SK-N-SH treated with all-trans-retinoic acid at 6 μM for 48 hours (cell line): Measurements from ENCODE around the gene NOS2.
"Not testable (repeated sequence)": the region's sequence is repeated elsewhere in the genome, so short reads cannot be mapped to it uniquely, and the experiment has no call there.

ENCODE experiments used
- ATAC-seq: fragments of 200-7000 bp; cut with Tn5 transposase; 3 replicates; pipeline ENCODE4 v1.9.1; 2020; ENCODE audit warnings: mild to moderate bottlenecking, moderate library complexity
- ARNTL ChIP-seq: fragments of 450-650 bp; formaldehyde crosslinking; IDR thresholded peaks from 2 replicates; pipeline ENCODE4 v1.5.0; 2020; ENCODE audit warnings: low read depth, mild to moderate bottlenecking, moderate library complexity, borderline replicate concordance
- BACH2 ChIP-seq: fragments of 250-450 bp; sonication (Bioruptor Pico); IDR thresholded peaks from 2 replicates; pipeline ENCODE4 v1.9.0; 2021; ENCODE audit warnings: mild to moderate bottlenecking, borderline replicate concordance
- CREB5 ChIP-seq: fragments of 250-450 bp; sonication (Bioruptor Pico); IDR thresholded peaks from 2 replicates; pipeline ENCODE4 v1.5.1; 2020; ENCODE audit warnings: low read depth, mild to moderate bottlenecking, moderate library complexity
- CSDC2 ChIP-seq: fragments of 250-450 bp; sonication (Bioruptor Pico); IDR thresholded peaks from 2 replicates; pipeline ENCODE4 v1.5.0; 2020; ENCODE audit warnings: mild to moderate bottlenecking, moderate library complexity
- CSRNP3 ChIP-seq: fragments of 250-450 bp; sonication (Bioruptor Pico); IDR thresholded peaks from 2 replicates; pipeline ENCODE4 v1.5.1; 2021; ENCODE audit warnings: mild to moderate bottlenecking, moderate library complexity
- ESRRG ChIP-seq: fragments of 250-450 bp; sonication (Bioruptor Pico); IDR thresholded peaks from 2 replicates; pipeline ENCODE4 v1.6.1; 2021; ENCODE audit warnings: mild to moderate bottlenecking
- GLIS3 ChIP-seq: fragments of 250-450 bp; sonication (Bioruptor Pico); IDR thresholded peaks from 2 replicates; pipeline ENCODE4 v1.5.0; 2020; ENCODE audit warnings: mild to moderate bottlenecking, moderate library complexity
- ISL1 ChIP-seq: fragments of 250-450 bp; sonication (Bioruptor Pico); IDR thresholded peaks from 2 replicates; pipeline ENCODE4 v2.1.2; 2022; ENCODE audit warnings: mild to moderate bottlenecking, moderate library complexity
- OSR1 ChIP-seq: fragments of 250-450 bp; sonication (Bioruptor Pico); IDR thresholded peaks from 2 replicates; pipeline ENCODE4 v1.8.0; 2022; ENCODE audit warnings: moderate library complexity, mild to moderate bottlenecking, inconsistent platforms
- PATZ1 ChIP-seq: fragments of 250-450 bp; sonication (Bioruptor Pico); IDR thresholded peaks from 2 replicates; pipeline ENCODE4 v1.8.0; 2020; ENCODE audit warnings: mild to moderate bottlenecking, moderate library complexity, borderline replicate concordance
- PPARA ChIP-seq: fragments of 250-450 bp; sonication (Bioruptor Pico); IDR thresholded peaks from 2 replicates; pipeline ENCODE4 v1.5.0; 2020; ENCODE audit warnings: mild to moderate bottlenecking, borderline replicate concordance
- RARB ChIP-seq: fragments of 250-450 bp; sonication (Bioruptor Pico); IDR thresholded peaks from 2 replicates; pipeline ENCODE4 v1.8.0; 2021; ENCODE audit warnings: mild to moderate bottlenecking, moderate library complexity
- SNAI2 ChIP-seq: fragments of 250-450 bp; sonication (Bioruptor Pico); IDR thresholded peaks from 2 replicates; pipeline ENCODE4 v1.5.0; 2020; ENCODE audit warnings: mild to moderate bottlenecking, moderate library complexity
- TOX ChIP-seq: fragments of 250-450 bp; sonication (Bioruptor Pico); IDR thresholded peaks from 2 replicates; pipeline ENCODE4 v1.8.0; 2021; ENCODE audit warnings: mild to moderate bottlenecking, moderate library complexity, borderline replicate concordance
- TSHZ2 ChIP-seq: fragments of 250-450 bp; sonication (Bioruptor Pico); IDR thresholded peaks from 2 replicates; pipeline ENCODE4 v1.5.0; 2020; ENCODE audit warnings: mild to moderate bottlenecking, moderate library complexity
- ZC3H10 ChIP-seq: fragments of 250-450 bp; sonication (Bioruptor Pico); IDR thresholded peaks from 2 replicates; pipeline ENCODE4 v1.5.1; 2021; ENCODE audit warnings: mild to moderate bottlenecking, moderate library complexity
- ZFP3 ChIP-seq: fragments of 250-450 bp; sonication (Bioruptor Pico); IDR thresholded peaks from 2 replicates; pipeline ENCODE4 v1.5.0; 2020; ENCODE audit warnings: mild to moderate bottlenecking, moderate library complexity
- ZNF565 ChIP-seq: fragments of 450-650 bp; formaldehyde crosslinking; conservative IDR thresholded peaks from 2 replicates; pipeline ENCODE4 v1.5.0; 2020; ENCODE audit warnings: low read depth, mild to moderate bottlenecking, moderate library complexity
- ZNF70 ChIP-seq: fragments of 450-650 bp; formaldehyde crosslinking; IDR thresholded peaks from 2 replicates; pipeline ENCODE4 v1.5.0; 2020; ENCODE audit warnings: mild to moderate bottlenecking, moderate library complexity
- ZNF8 ChIP-seq: fragments of 450-650 bp; formaldehyde crosslinking; IDR thresholded peaks from 2 replicates; pipeline ENCODE4 v1.5.0; 2020; ENCODE audit warnings: mild to moderate bottlenecking, moderate library complexity

The NOS2 gene

GRCh38 chr17:27824176-27824715, 23.9 kb upstream of the NOS2 start:
- TF ChIP-seq ZNF565 (CRISPR knock-in tag) (no peak), CREB5 (CRISPR knock-in tag) (no peak), ZC3H10 (no peak), GLIS3 (CRISPR knock-in tag) (no peak), TSHZ2 (no peak), ISL1 (no peak), OSR1 (CRISPR knock-in tag) (no peak), ZNF70 (CRISPR knock-in tag) (no peak), ZNF8 (CRISPR knock-in tag) (no peak), PPARA (CRISPR knock-in tag) (no peak), PATZ1 (no peak), CSRNP3 (CRISPR knock-in tag) (no peak), RARB (no peak), ARNTL (no peak), CSDC2 (no peak), ZFP3 (CRISPR knock-in tag) (no peak)
- TF ChIP-seq, all 23 proteins: peak for 0
- ATAC-seq, result no peak

- not testable (repeated sequence) for ATAC-seq
Observed at GRCh38 chr17:27822108-27822507, 21.8 kb upstream of the NOS2 start.

- ATAC-seq, result no peak
- no peak for TF ChIP-seq ISL1
- TF ChIP-seq RARB, result no peak
- TF ChIP-seq GLIS3 (CRISPR knock-in tag), result no peak
- no peak for TF ChIP-seq ARNTL
- no peak for TF ChIP-seq CREB5 (CRISPR knock-in tag)
- no peak for TF ChIP-seq OSR1 (CRISPR knock-in tag)
- TF ChIP-seq CSRNP3 (CRISPR knock-in tag), result no peak
- no peak for TF ChIP-seq BACH2 (CRISPR knock-in tag)
- no peak for TF ChIP-seq ZFP3 (CRISPR knock-in tag)
- TF ChIP-seq TSHZ2, result no peak
- no peak for TF ChIP-seq PPARA (CRISPR knock-in tag)
- TF ChIP-seq SNAI2 (CRISPR knock-in tag), result no peak
- TF ChIP-seq TOX, result no peak
- no peak for TF ChIP-seq ESRRG
- TF ChIP-seq CSDC2, result no peak
- no peak for TF ChIP-seq ZNF8 (CRISPR knock-in tag)
- no peak for TF ChIP-seq ZC3H10
- TF ChIP-seq ZNF70 (CRISPR knock-in tag), result no peak
- no peak for TF ChIP-seq PATZ1
Observed at GRCh38 chr17:27821318-27821717, 21.0 kb upstream of the NOS2 start.
